CD14-positive monocyte (primary cell): Measurements from ENCODE around the gene SIGLEC9. TPM values are rescaled to one million over a fixed set of nuclear protein-coding genes. Genes with fewer than 3 reads are reported as not detected.

Experiments
- DNase-seq, 3 donors: peaks; one replicate each; pipeline ENCODE4 v3.0.0-alpha.2; 2011 to 2022
- H2AFZ ChIP-seq: 2 replicates; pipeline ENCODE4 v1.6.0; 2012; ENCODE audit warnings: mild to moderate bottlenecking, low read depth, low read length, inconsistent platforms; ENCODE audit not compliant: insufficient read depth, poor library complexity, severe bottlenecking
- H3K27ac ChIP-seq, 2 donors: 1 replicate in 1 of 2; 2 replicates in 1 of 2; pipeline ENCODE4 v1.5.1; 2012 to 2013; ENCODE audit warnings: low read length in 2 of 2, control low read depth in 1 of 2, inconsistent platforms in 1 of 2, low read depth in 1 of 2, mild to moderate bottlenecking in 1 of 2
- H3K27me3 ChIP-seq, 2 donors: one replicate each; pipeline versions ENCODE4 v1.6.0 to v1.6.1; 2011 to 2013; ENCODE audit warnings: low read length in 2 of 2; ENCODE audit not compliant: control insufficient read depth in 2 of 2, insufficient read depth in 2 of 2
- H3K36me3 ChIP-seq, 2 donors: replicated peaks in 1 of 2; 1 replicate in 1 of 2; 2 replicates in 1 of 2; pipeline versions ENCODE4 v1.5.1 to v1.6.1; 2012 to 2013; ENCODE audit warnings: low read length in 2 of 2, control low read depth in 1 of 2, inconsistent platforms in 1 of 2, mild to moderate bottlenecking in 1 of 2; ENCODE audit not compliant: insufficient read depth in 2 of 2, control insufficient read depth in 1 of 2
- H3K4me1 ChIP-seq, 2 donors: 1 replicate in 1 of 2; 2 replicates in 1 of 2; pipeline versions ENCODE4 v1.5.1 to v1.6.1; 2012 to 2013; ENCODE audit warnings: low read length in 2 of 2, control low read depth in 1 of 2, inconsistent platforms in 1 of 2, mild to moderate bottlenecking in 1 of 2, moderate library complexity in 1 of 2; ENCODE audit not compliant: insufficient read depth in 2 of 2, control insufficient read depth in 1 of 2
- H3K4me2 ChIP-seq: replicated peaks from 2 replicates; pipeline ENCODE3; 2012; ENCODE audit warnings: low read length, moderate library complexity, mild to moderate bottlenecking; ENCODE audit not compliant: poor library complexity, severe bottlenecking; ENCODE audit errors: extremely low read depth
- H3K4me3 ChIP-seq, 3 experiments: fragments of 200-600 bp in 1 of 3; sonication (generic) in 1 of 3; replicated peaks in 1 of 3; 1 replicate in 2 of 3; 2 replicates in 1 of 3; pipeline ENCODE4 v1.5.1; 2011 to 2013; ENCODE audit warnings: low read length in 3 of 3, mild to moderate bottlenecking in 3 of 3, control low read depth in 2 of 3, low read depth in 2 of 3, inconsistent platforms in 1 of 3, moderate library complexity in 1 of 3
- H3K79me2 ChIP-seq: 2 replicates; pipeline ENCODE4 v1.6.0; 2012; ENCODE audit warnings: mild to moderate bottlenecking, control low read depth, inconsistent platforms, low read length, moderate library complexity; ENCODE audit not compliant: insufficient read depth
- H3K9ac ChIP-seq: 2 replicates; pipeline ENCODE4 v1.6.0; 2017; ENCODE audit warnings: low read length, mild to moderate bottlenecking; ENCODE audit not compliant: insufficient read depth, poor library complexity, severe bottlenecking
- H3K9me3 ChIP-seq, 2 donors: replicated peaks in 1 of 2; 1 replicate in 1 of 2; 2 replicates in 1 of 2; pipeline versions ENCODE4 v1.5.1 to v1.6.1; 2012 to 2013; ENCODE audit warnings: low read length in 2 of 2, control low read depth in 1 of 2; ENCODE audit not compliant: control insufficient read depth in 1 of 2, insufficient read depth in 1 of 2
- H4K20me1 ChIP-seq: 2 replicates; pipeline ENCODE4 v1.6.0; 2012; ENCODE audit warnings: mild to moderate bottlenecking, low read length, control low read depth, moderate library complexity; ENCODE audit not compliant: insufficient read depth
- H3K27ac Mint-ChIP-seq, 7 donors: one replicate each; pipeline ENCODE4 v1.8.0; 2020; ENCODE audit warnings: mild to moderate bottlenecking in 7 of 7, mixed read lengths in 7 of 7, moderate library complexity in 6 of 7, inconsistent platforms in 2 of 7
- H3K27me3 Mint-ChIP-seq, 3 donors: one replicate each; pipeline ENCODE4 v1.8.0; 2021 to 2022; ENCODE audit warnings: low read depth in 3 of 3, mild to moderate bottlenecking in 3 of 3, mixed read lengths in 3 of 3, moderate library complexity in 3 of 3, inconsistent platforms in 1 of 3
- H3K36me3 Mint-ChIP-seq, 2 donors: one replicate each; pipeline ENCODE4 v1.8.0; 2020; ENCODE audit warnings: mixed read lengths in 2 of 2, inconsistent platforms in 1 of 2, mild to moderate bottlenecking in 1 of 2
- H3K4me1 Mint-ChIP-seq: one replicate; pipeline ENCODE4 v1.8.0; 2020; ENCODE audit warnings: mild to moderate bottlenecking, mixed read lengths
- H3K4me3 Mint-ChIP-seq, 2 donors: one replicate each; pipeline ENCODE4 v1.8.0; 2020; ENCODE audit warnings: mild to moderate bottlenecking in 2 of 2, mixed read lengths in 2 of 2, moderate library complexity in 1 of 2
- H3K9me3 Mint-ChIP-seq, 7 donors: one replicate each; pipeline ENCODE4 v1.8.0; 2020 to 2022; ENCODE audit warnings: mixed read lengths in 7 of 7, mild to moderate bottlenecking in 6 of 7, moderate library complexity in 6 of 7, inconsistent platforms in 2 of 7
- WGBS: methylation state at CpG from one replicate; pipeline ENCODE4 v1.1.5; 2013; ENCODE audit warnings: missing lambda C conversion rate; ENCODE audit not compliant: insufficient coverage; 5-methylcytosine and 5-hydroxymethylcytosine counted together
- intact Hi-C, 2 donors: fragments of 100-400 bp; cut with micrococcal nuclease; formaldehyde crosslinking; loops; one replicate each; pipeline versions ENCODE4 v1.15.0 to v1.15.1; 2023
- polyA plus RNA-seq, 3 donors: library from polyadenylated mRNA; depleted of rRNA in 1 of 3; unstranded in 2 of 3; stranded (reverse) in 1 of 3; fragments of 300-500 nt in 2 of 3; fragments of >200 nt in 1 of 3; fragmentation: Illumina TruSeq in 2 of 3; gene quantifications; 1 replicate in 2 of 3; 2 replicates in 1 of 3; pipeline ENCODE4 v1.2.3, GENCODE V29; 2012 to 2021
- TF ChIP-seq, protein P1 (sequence below): fragments of 200-600 bp; IDR thresholded peaks from one replicate; pipeline ENCODE4 v1.8.0; 2022; ENCODE audit warnings: antibody characterized with exemption, mild to moderate bottlenecking

SIGLEC9 gene
- polyA plus RNA-seq, 3 donors, result 87.5 to 137 (median 133) TPM

DNA sequence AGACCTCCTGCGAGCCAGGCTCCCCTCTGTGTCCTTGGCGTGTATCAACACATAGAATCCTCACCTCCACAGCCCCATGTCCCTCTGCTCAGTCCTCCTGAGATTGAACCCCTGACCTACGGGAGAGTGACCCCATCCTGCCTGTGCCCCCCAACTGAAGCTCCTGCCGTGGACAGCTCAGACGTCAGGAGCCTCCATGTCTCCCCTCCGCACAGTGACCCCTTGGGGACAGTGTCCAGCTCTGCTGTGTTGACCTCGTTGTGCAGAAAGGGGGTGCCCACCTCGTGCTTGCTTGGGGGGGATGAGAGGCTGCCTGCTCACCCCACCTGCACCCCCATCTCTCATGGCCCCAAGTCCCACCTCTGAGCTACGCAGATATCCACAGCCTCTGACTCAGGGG, 490 bp upstream of the SIGLEC9 start:
- H3K9me3 ChIP-seq, result no peaks in the 10 kb centered on the region
- H3K4me2 ChIP-seq, result peak overlapping the region; percentile 100
- no peak overlapping the region for H2AFZ ChIP-seq
- Mint-ChIP-seq H3K4me1 (peaks cover 86% of the 10 kb centered on the region), H3K27me3 (peaks cover 0 to 4% (median 0%) of the 10 kb centered on the region in 3 donors), H3K27ac (peak overlapping the region; percentile 98 to 100 (median 99)), H3K4me3 (peak overlapping the region; percentile 91 to 99), H3K36me3 (peaks cover 28 to 53% of the 10 kb centered on the region in 2 donors), H3K9me3 (peaks cover 0 to 2% (median 0%) of the 10 kb centered on the region in 7 donors)
- H3K36me3 ChIP-seq, result peaks cover 17 to 30% of the 10 kb centered on the region in 2 donors
- H3K27ac ChIP-seq, result peak overlapping the region; percentile 97 to 100
- no peaks in the 10 kb centered on the region for H3K27me3 ChIP-seq
- DNase-seq, result no peak
- H4K20me1 ChIP-seq, result peaks cover 16% of the 10 kb centered on the region
- WGBS, result 68% methylated on average over 2 of the region's 9 CpGs
- peaks cover 89 to 100% of the 10 kb centered on the region in 2 donors for H3K4me1 ChIP-seq
- TF ChIP-seq, protein P1, sequence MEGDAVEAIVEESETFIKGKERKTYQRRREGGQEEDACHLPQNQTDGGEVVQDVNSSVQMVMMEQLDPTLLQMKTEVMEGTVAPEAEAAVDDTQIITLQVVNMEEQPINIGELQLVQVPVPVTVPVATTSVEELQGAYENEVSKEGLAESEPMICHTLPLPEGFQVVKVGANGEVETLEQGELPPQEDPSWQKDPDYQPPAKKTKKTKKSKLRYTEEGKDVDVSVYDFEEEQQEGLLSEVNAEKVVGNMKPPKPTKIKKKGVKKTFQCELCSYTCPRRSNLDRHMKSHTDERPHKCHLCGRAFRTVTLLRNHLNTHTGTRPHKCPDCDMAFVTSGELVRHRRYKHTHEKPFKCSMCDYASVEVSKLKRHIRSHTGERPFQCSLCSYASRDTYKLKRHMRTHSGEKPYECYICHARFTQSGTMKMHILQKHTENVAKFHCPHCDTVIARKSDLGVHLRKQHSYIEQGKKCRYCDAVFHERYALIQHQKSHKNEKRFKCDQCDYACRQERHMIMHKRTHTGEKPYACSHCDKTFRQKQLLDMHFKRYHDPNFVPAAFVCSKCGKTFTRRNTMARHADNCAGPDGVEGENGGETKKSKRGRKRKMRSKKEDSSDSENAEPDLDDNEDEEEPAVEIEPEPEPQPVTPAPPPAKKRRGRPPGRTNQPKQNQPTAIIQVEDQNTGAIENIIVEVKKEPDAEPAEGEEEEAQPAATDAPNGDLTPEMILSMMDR, result no peak
- peak overlapping the region; percentile 92 for H3K9ac ChIP-seq
- peaks cover 66% of the 10 kb centered on the region for H3K79me2 ChIP-seq
- peak overlapping the region; percentile 75 to 98 (median 81) for H3K4me3 ChIP-seq
- intact Hi-C loops, result no loop called here

DNA sequence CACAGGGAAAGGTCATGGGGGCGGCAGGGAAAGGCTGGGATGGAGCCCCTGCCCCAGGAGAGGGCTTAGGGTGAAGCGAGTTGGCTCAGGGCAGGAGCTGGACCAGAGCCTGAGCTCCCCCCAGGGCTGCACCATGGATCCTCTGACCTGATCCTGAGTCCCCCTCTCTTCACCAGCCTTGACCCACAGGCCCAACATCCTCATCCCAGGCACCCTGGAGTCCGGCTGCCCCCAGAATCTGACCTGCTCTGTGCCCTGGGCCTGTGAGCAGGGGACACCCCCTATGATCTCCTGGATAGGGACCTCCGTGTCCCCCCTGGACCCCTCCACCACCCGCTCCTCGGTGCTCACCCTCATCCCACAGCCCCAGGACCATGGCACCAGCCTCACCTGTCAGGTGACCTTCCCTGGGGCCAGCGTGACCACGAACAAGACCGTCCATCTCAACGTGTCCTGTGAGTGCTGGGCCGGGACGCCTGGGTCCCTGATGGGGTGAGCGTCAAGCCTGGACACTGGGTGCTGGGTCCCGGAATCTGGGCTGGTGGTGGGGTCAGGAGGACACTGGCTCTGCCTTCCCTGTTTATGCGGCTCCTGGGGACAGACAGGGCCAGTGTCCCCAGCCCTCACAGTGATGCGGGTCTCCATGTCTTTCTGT, 842 bp downstream of the SIGLEC9 start:
- TF ChIP-seq, protein P1, result no peak
- H3K9me3 ChIP-seq, result no peaks in the 10 kb centered on the region
- peaks cover 39 to 67% of the 10 kb centered on the region in 2 donors for H3K36me3 Mint-ChIP-seq
- no peak for DNase-seq
- peak overlapping the region; percentile 91 to 99 for H3K4me3 Mint-ChIP-seq
- H3K27ac ChIP-seq, result peak overlapping the region; percentile 97 to 100
- peaks cover 86% of the 10 kb centered on the region for H3K4me1 Mint-ChIP-seq
- H2AFZ ChIP-seq, result no peak overlapping the region
- H3K9me3 Mint-ChIP-seq, result peaks cover 0 to 2% (median 0%) of the 10 kb centered on the region in 7 donors
- peak overlapping the region; percentile 100 for H3K4me2 ChIP-seq
- peaks cover 30 to 44% of the 10 kb centered on the region in 2 donors for H3K36me3 ChIP-seq
- H3K4me3 ChIP-seq, result peak overlapping the region; percentile 75 to 98 (median 81)
- H3K27me3 ChIP-seq, result no peaks in the 10 kb centered on the region
- peak overlapping the region; percentile 98 to 100 (median 99) for H3K27ac Mint-ChIP-seq
- peak overlapping the region; percentile 92 for H3K9ac ChIP-seq
- H4K20me1 ChIP-seq, result peaks cover 19% of the 10 kb centered on the region
- peaks cover 80% of the 10 kb centered on the region for H3K79me2 ChIP-seq
- 92% methylated on average over 16 of the region's 16 CpGs for WGBS
- peaks cover 89 to 100% of the 10 kb centered on the region in 2 donors for H3K4me1 ChIP-seq
- intact Hi-C loops, result no loop called here
- H3K27me3 Mint-ChIP-seq, result peaks cover 0 to 4% (median 1%) of the 10 kb centered on the region in 3 donors
